Neuronal stem cell (in vitro differentiated cells): ENCODE measurements around the gene NMT1.

Source experiments
- DNase-seq: peaks from one replicate; pipeline ENCODE4 v3.0.0-alpha.2; 2013; ENCODE audit warnings: low spot score
- H2AFZ ChIP-seq: one replicate; pipeline ENCODE4 v1.6.1; 2013; ENCODE audit warnings: mild to moderate bottlenecking, low read length, inconsistent platforms
- H2AK5ac ChIP-seq: 2 replicates; pipeline ENCODE4 v1.6.1; 2013; ENCODE audit warnings: low read depth, mild to moderate bottlenecking, inconsistent platforms, low read length, moderate library complexity, mixed read lengths
- H2BK120ac ChIP-seq: 2 replicates; pipeline ENCODE4 v1.6.1; 2013; ENCODE audit warnings: low read depth, mild to moderate bottlenecking, inconsistent platforms, low read length, moderate library complexity, mixed read lengths
- H2BK12ac ChIP-seq: one replicate; pipeline ENCODE4 v1.6.1; 2013; ENCODE audit warnings: low read length, inconsistent platforms
- H2BK15ac ChIP-seq: 2 replicates; pipeline ENCODE4 v1.6.1; 2013; ENCODE audit warnings: mild to moderate bottlenecking, low read length, inconsistent platforms, mixed read lengths
- H2BK5ac ChIP-seq: one replicate; pipeline ENCODE4 v1.6.1; 2013; ENCODE audit warnings: inconsistent platforms, mild to moderate bottlenecking, low read length, moderate library complexity
- H3K14ac ChIP-seq: one replicate; pipeline ENCODE4 v1.6.1; 2013; ENCODE audit warnings: low read length, inconsistent platforms
- H3K18ac ChIP-seq: 2 replicates; pipeline ENCODE4 v1.6.1; 2013; ENCODE audit warnings: low read length, inconsistent platforms
- H3K23ac ChIP-seq: 2 replicates; pipeline ENCODE4 v1.6.1; 2013; ENCODE audit warnings: low read depth, mild to moderate bottlenecking, mixed read lengths, low read length, inconsistent platforms; ENCODE audit not compliant: poor library complexity
- H3K27ac ChIP-seq: replicated peaks from 3 replicates; pipeline ENCODE4 v1.5.1; 2013; ENCODE audit warnings: low read length, inconsistent platforms
- H3K27me3 ChIP-seq, 3 experiments: 2 replicates each; pipeline ENCODE4 v1.6.1; 2013; ENCODE audit warnings: low read length in 3 of 3, mild to moderate bottlenecking in 2 of 3, inconsistent platforms in 1 of 3, low read depth in 1 of 3, mixed read lengths in 1 of 3, moderate library complexity in 1 of 3; ENCODE audit not compliant: control insufficient read depth in 3 of 3, insufficient read depth in 3 of 3
- H3K36me3 ChIP-seq, 2 donors: replicated peaks in 1 of 2; 2 replicates each; pipeline ENCODE4 v1.6.1; 2013; ENCODE audit warnings: low read length in 2 of 2; ENCODE audit not compliant: control insufficient read depth in 2 of 2, insufficient read depth in 2 of 2
- H3K4ac ChIP-seq: 2 replicates; pipeline ENCODE4 v1.6.1; 2013; ENCODE audit warnings: inconsistent platforms, mild to moderate bottlenecking, low read length, moderate library complexity
- H3K4me1 ChIP-seq, 2 donors: 1 replicate in 1 of 2; 2 replicates in 1 of 2; pipeline ENCODE4 v1.6.1; 2013; ENCODE audit warnings: low read length in 2 of 2, low read depth in 1 of 2; ENCODE audit not compliant: control insufficient read depth in 2 of 2, insufficient read depth in 1 of 2
- H3K4me2 ChIP-seq: one replicate; pipeline ENCODE4 v1.6.1; 2013; ENCODE audit warnings: mild to moderate bottlenecking, low read length, inconsistent platforms; ENCODE audit not compliant: insufficient read depth, poor library complexity, severe bottlenecking
- H3K4me3 ChIP-seq, 2 donors: 2 replicates each; pipeline ENCODE4 v1.5.1; 2013; ENCODE audit warnings: low read length in 2 of 2, mild to moderate bottlenecking in 2 of 2, inconsistent platforms in 1 of 2, moderate library complexity in 1 of 2
- H3K79me1 ChIP-seq: one replicate; pipeline ENCODE4 v1.6.1; 2013; ENCODE audit warnings: low read depth, mild to moderate bottlenecking, inconsistent platforms, low read length, moderate library complexity
- H3K9ac ChIP-seq: one replicate; pipeline ENCODE4 v1.6.1; 2013; ENCODE audit warnings: mild to moderate bottlenecking, low read depth, low read length, inconsistent platforms; ENCODE audit not compliant: poor library complexity
- H3K9me3 ChIP-seq, 2 donors: replicated peaks in 1 of 2; 2 replicates each; pipeline versions ENCODE3 to v1.6.1; 2013; ENCODE audit warnings: low read length in 2 of 2, mild to moderate bottlenecking in 2 of 2, inconsistent platforms in 1 of 2, low read depth in 1 of 2, mixed read lengths in 1 of 2, moderate library complexity in 1 of 2; ENCODE audit not compliant: control insufficient read depth in 2 of 2, insufficient read depth in 1 of 2
- H4K8ac ChIP-seq: one replicate; pipeline ENCODE4 v1.6.1; 2013; ENCODE audit warnings: low read depth, mild to moderate bottlenecking, inconsistent platforms, low read length, moderate library complexity
- H4K91ac ChIP-seq: one replicate; pipeline ENCODE4 v1.6.1; 2013; ENCODE audit warnings: low read length, low read depth, mild to moderate bottlenecking, inconsistent platforms; ENCODE audit not compliant: poor library complexity
- WGBS, 2 donors: extraction: QIAGEN DNeasy Blood & Tissue Kit; methylation state at CpG; one replicate each; pipeline ENCODE4 v1.1.7; 2013; ENCODE audit warnings: missing lambda C conversion rate in 2 of 2, mixed read lengths in 1 of 2; ENCODE audit not compliant: insufficient read length in 2 of 2, insufficient replicate concordance in 1 of 2; ENCODE audit errors: extremely low coverage in 2 of 2; 5-methylcytosine and 5-hydroxymethylcytosine counted together

Gene NMT1

GRCh38 chr17:45087978-45088377 lies 26.9 kb downstream of the NMT1 start:
- WGBS, 2 donors, result no CpG with 5 or more reads among the region's 5 CpGs
- H3K36me3 ChIP-seq, result peaks cover 33 to 92% of the 10 kb centered on the region in 2 donors

GRCh38 chr17:45088741-45089140 lies 27.6 kb downstream of the NMT1 start:
- no peak overlapping the region for H2BK15ac ChIP-seq
- H3K4me3 ChIP-seq, result no peak overlapping the region
- H3K27me3 ChIP-seq, result no peaks in the 10 kb centered on the region
- no peak overlapping the region for H3K27ac ChIP-seq
- H3K4me2 ChIP-seq, result no peak overlapping the region
- H3K4me1 ChIP-seq, result no peaks in the 10 kb centered on the region
- no peak overlapping the region for H2BK120ac ChIP-seq
- H3K4ac ChIP-seq, result no peak overlapping the region
- no peak overlapping the region for H2AK5ac ChIP-seq
- no peak overlapping the region for H3K23ac ChIP-seq
- H4K91ac ChIP-seq, result no peak overlapping the region
- H3K18ac ChIP-seq, result no peak overlapping the region
- WGBS, 2 donors, result no CpG with 5 or more reads among the region's 3 CpGs
- H3K79me1 ChIP-seq, result no peaks in the 10 kb centered on the region
- H3K14ac ChIP-seq, result no peak overlapping the region
- no peak overlapping the region for H2BK12ac ChIP-seq
- H3K9me3 ChIP-seq, result peaks cover 0 to 2% of the 10 kb centered on the region in 2 donors
- H3K36me3 ChIP-seq, result peaks cover 37 to 92% of the 10 kb centered on the region in 2 donors
- no peak overlapping the region for H3K9ac ChIP-seq
- H4K8ac ChIP-seq, result no peak overlapping the region
- no peak overlapping the region for H2BK5ac ChIP-seq
- no peak overlapping the region for H2AFZ ChIP-seq
- DNase-seq, result no peak

More at GRCh38 chr17:45087978-45088377, 26.9 kb downstream of the NMT1 start:
- Histone ChIP-seq H3K27ac (no peak overlapping the region), H3K9ac (no peak overlapping the region), H3K4me1 (no peaks in the 10 kb centered on the region), H3K23ac (no peak overlapping the region), H3K9me3 (peaks cover 0 to 2% of the 10 kb centered on the region in 2 donors), H3K4me2 (no peak overlapping the region), H2BK15ac (no peak overlapping the region), H3K27me3 (no peaks in the 10 kb centered on the region), H2BK120ac (no peak overlapping the region), H3K79me1 (no peaks in the 10 kb centered on the region), H4K91ac (no peak overlapping the region), H3K4me3 (peak overlapping the region in 1 of 2 donors; percentile 63), H3K18ac (no peak overlapping the region), H2AFZ (no peak overlapping the region), H4K8ac (no peak overlapping the region), H2AK5ac (no peak overlapping the region), H3K14ac (no peak overlapping the region), H2BK5ac (no peak overlapping the region), H2BK12ac (no peak overlapping the region), H3K4ac (no peak overlapping the region)
- DNase-seq, result no peak

- H2AFZ ChIP-seq, result no peak overlapping the region
- no peak overlapping the region for H4K91ac ChIP-seq
- no peaks in the 10 kb centered on the region for H3K27me3 ChIP-seq
- H3K4me1 ChIP-seq, result no peaks in the 10 kb centered on the region
- H2AK5ac ChIP-seq, result no peak overlapping the region
- no peak overlapping the region for H3K27ac ChIP-seq
- H3K36me3 ChIP-seq, result peaks cover 40 to 93% of the 10 kb centered on the region in 2 donors
- H3K4me2 ChIP-seq, result no peak overlapping the region
- no peak overlapping the region for H3K18ac ChIP-seq
- H3K23ac ChIP-seq, result no peak overlapping the region
- H4K8ac ChIP-seq, result no peak overlapping the region
- no peak overlapping the region for H2BK120ac ChIP-seq
- no peak overlapping the region for H3K4ac ChIP-seq
- H2BK12ac ChIP-seq, result no peak overlapping the region
- peak overlapping the region; percentile 17 for H3K9ac ChIP-seq
- H2BK5ac ChIP-seq, result no peak overlapping the region
- no CpG with 5 or more reads among the region's 3 CpGs for WGBS, 2 donors
- no peak overlapping the region for H2BK15ac ChIP-seq
- H3K9me3 ChIP-seq, result peaks cover 0 to 2% of the 10 kb centered on the region in 2 donors
- H3K14ac ChIP-seq, result no peak overlapping the region
- no peak for DNase-seq
- H3K4me3 ChIP-seq, result no peak overlapping the region
- no peaks in the 10 kb centered on the region for H3K79me1 ChIP-seq
Measured at GRCh38 chr17:45090711-45091110, 29.6 kb downstream of the NMT1 start.

GRCh38 chr17:45091778-45092425 lies 30.8 kb downstream of the NMT1 start:
- Histone ChIP-seq H3K36me3 (peaks cover 49 to 95% of the 10 kb centered on the region in 2 donors), H4K8ac (no peak overlapping the region), H3K9me3 (peaks cover 0 to 2% of the 10 kb centered on the region in 2 donors), H3K27ac (no peak overlapping the region), H2BK15ac (no peak overlapping the region), H3K4me1 (no peaks in the 10 kb centered on the region), H2AK5ac (no peak overlapping the region), H3K4me3 (no peak overlapping the region), H3K27me3 (no peaks in the 10 kb centered on the region), H2BK12ac (no peak overlapping the region), H3K18ac (no peak overlapping the region), H3K14ac (no peak overlapping the region), H3K9ac (no peak overlapping the region), H2BK120ac (no peak overlapping the region), H3K79me1 (no peaks in the 10 kb centered on the region), H3K4me2 (no peak overlapping the region), H4K91ac (no peak overlapping the region), H2BK5ac (no peak overlapping the region), H3K4ac (no peak overlapping the region), H2AFZ (no peak overlapping the region), H3K23ac (no peak overlapping the region)
- no CpG with 5 or more reads among the region's 11 CpGs for WGBS, 2 donors
- DNase-seq, result no peak
